ENCODE measurements around the gene CUL7. TPM values are rescaled to one million over a fixed set of nuclear protein-coding genes. Genes with fewer than 3 reads are reported as not detected.
A peak's percentile ranks its signal among the peaks of the same experiment; 100 is the strongest.

The CUL7 gene
- total and polyA plus RNA-seq, 12 donors: 4.2 to 11.2 (median 8.5) TPM

DNA sequence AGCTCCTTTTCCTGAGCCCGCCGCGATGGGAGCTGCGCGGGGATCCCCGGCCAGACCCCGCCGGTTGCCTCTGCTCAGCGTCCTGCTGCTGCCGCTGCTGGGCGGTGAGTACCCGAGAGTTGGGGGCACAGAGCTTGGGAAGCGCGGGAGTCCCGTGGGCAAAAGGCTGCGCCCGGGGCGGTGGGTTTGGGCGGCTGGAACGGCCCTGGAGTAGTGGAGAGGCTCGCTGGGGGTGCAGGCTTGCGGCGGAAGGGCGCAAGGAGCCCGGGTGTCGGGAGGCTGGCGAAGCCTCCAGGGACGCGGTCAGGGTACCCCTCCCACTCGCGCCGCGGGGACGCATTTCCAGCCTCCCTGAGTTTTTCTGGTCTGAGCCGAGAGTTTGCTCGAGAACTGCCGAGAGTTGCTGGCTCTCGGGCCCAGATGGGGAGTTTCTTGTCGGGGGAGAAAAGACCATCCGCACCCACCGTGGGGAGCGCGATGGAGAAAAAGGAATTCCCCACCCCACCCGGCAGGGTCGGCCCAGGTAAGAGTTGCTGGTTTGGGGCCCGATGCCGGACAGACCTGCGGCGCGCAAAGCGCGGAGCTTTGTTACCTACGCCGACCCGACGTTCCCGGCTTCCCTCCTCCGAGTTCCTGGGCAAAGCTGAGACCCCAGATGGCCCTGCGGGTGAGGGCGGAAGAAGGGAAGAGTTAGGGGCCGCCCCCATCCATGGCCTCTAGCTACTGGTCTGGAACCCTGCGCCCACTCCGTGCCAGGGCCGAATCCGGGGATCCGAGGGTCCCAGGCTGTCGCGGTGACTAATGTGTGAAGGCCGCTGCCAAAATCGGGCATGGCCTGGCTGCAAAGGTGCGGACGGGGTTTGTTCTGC is 23.0 kb upstream of the CUL7 start:
- DNase-seq (no peak), ATAC-seq (peak in 5 of 8 donors; percentile 13 to 41 (median 28))
- intact Hi-C loops (cut with DNase I): loop anchor here in 2 of 10 donors (5.0 to 10.0 kb wide), 2 partner anchors 58 to 494 kb away; no protein-coding TSS in a partner anchor
- peaks cover 0 to 18% (median 15%) of the 10 kb centered on the region in 7 donors for H3K27me3 ChIP-seq
- H3K27ac ChIP-seq: peak overlapping the region in 2 of 10 donors; percentile 5 to 36
- H3K36me3 ChIP-seq: peaks cover 0 to 34% (median 18%) of the 10 kb centered on the region in 9 donors
- peak overlapping the region; percentile 28 to 82 (median 58) for H3K4me3 ChIP-seq
- peaks cover 3 to 18% (median 10%) of the 10 kb centered on the region in 9 donors for H3K4me1 ChIP-seq
- no peaks in the 10 kb centered on the region for H3K9me3 ChIP-seq
- TF ChIP-seq, protein P1, sequence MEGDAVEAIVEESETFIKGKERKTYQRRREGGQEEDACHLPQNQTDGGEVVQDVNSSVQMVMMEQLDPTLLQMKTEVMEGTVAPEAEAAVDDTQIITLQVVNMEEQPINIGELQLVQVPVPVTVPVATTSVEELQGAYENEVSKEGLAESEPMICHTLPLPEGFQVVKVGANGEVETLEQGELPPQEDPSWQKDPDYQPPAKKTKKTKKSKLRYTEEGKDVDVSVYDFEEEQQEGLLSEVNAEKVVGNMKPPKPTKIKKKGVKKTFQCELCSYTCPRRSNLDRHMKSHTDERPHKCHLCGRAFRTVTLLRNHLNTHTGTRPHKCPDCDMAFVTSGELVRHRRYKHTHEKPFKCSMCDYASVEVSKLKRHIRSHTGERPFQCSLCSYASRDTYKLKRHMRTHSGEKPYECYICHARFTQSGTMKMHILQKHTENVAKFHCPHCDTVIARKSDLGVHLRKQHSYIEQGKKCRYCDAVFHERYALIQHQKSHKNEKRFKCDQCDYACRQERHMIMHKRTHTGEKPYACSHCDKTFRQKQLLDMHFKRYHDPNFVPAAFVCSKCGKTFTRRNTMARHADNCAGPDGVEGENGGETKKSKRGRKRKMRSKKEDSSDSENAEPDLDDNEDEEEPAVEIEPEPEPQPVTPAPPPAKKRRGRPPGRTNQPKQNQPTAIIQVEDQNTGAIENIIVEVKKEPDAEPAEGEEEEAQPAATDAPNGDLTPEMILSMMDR (IDR thresholded peaks at IDR 0.05): no peak
- 1 to 2% methylated on average over 70 to 72 of the region's 72 CpGs for WGBS, 2 donors

DNA sequence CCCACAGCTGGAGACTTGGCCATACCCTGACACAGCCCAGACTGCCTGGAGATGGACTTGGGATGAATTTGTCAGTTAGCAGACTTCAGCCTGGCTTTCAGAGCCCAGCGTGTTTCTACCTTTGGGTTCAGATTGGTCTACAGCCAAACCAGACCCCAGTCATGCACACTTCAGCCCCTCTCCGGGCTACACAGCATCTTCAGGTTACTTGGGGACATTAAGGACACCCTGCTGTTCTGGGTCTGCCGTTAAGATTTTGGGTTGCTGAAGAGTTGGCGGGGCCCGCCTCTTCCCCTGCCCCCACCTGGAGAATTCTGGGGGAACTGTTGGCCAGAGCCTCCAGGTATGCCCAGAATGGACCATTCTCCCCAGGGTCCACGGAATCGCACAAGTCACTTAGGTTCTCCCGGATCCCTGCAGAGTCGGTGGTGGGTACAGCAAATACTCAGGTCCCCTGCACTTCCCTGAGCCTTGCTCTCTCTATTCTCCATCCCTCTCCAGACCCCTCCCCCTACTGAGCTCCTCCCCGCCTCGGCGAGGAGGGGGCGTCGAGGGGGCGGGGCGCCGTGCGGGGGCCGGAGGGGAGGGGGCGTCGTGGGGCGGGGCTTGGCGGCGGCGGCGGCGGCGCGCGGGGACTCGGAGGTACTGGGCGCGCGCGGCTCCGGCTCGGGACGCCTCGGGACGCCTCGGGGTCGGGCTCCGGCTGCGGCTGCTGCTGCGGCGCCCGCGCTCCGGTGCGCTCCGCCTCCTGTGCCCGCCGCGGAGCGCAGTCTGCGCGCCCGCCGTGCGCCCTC is 22.2 kb upstream of the CUL7 start, which contains the start of gene PTK7:
PTK7 (plus strand) TSS at position 645 of the 794 bp plus-strand sequence. CDS start 175 bp downstream, outside the sequence.
- TF ChIP-seq, protein P1 (IDR thresholded peaks at IDR 0.05): no peak
- DNase-seq (peak in 1 of 2 donors; percentile 16), ATAC-seq (peak; percentile 42 to 70 (median 56))
- H3K9me3 ChIP-seq: no peaks in the 10 kb centered on the region
- H3K27ac ChIP-seq: peak within 1 kb of the TSS in 2 of 10 donors; percentile 5 to 36
- intact Hi-C loops (cut with DNase I): loop anchor here in 2 of 10 donors (5.0 to 10.0 kb wide), 2 partner anchors 59 to 494 kb away; no protein-coding TSS in a partner anchor
- peaks cover 3 to 18% (median 10%) of the 10 kb centered on the region in 9 donors for H3K4me1 ChIP-seq
- peaks cover 0 to 42% (median 18%) of the 10 kb centered on the region in 9 donors for H3K36me3 ChIP-seq
- peak within 1 kb of the TSS; percentile 28 to 82 (median 58) for H3K4me3 ChIP-seq
- H3K27me3 ChIP-seq: peaks cover 0 to 18% (median 15%) of the 10 kb centered on the region in 7 donors
- WGBS, 2 donors: 4% methylated on average over 50 to 59 of the region's 60 CpGs

DNA sequence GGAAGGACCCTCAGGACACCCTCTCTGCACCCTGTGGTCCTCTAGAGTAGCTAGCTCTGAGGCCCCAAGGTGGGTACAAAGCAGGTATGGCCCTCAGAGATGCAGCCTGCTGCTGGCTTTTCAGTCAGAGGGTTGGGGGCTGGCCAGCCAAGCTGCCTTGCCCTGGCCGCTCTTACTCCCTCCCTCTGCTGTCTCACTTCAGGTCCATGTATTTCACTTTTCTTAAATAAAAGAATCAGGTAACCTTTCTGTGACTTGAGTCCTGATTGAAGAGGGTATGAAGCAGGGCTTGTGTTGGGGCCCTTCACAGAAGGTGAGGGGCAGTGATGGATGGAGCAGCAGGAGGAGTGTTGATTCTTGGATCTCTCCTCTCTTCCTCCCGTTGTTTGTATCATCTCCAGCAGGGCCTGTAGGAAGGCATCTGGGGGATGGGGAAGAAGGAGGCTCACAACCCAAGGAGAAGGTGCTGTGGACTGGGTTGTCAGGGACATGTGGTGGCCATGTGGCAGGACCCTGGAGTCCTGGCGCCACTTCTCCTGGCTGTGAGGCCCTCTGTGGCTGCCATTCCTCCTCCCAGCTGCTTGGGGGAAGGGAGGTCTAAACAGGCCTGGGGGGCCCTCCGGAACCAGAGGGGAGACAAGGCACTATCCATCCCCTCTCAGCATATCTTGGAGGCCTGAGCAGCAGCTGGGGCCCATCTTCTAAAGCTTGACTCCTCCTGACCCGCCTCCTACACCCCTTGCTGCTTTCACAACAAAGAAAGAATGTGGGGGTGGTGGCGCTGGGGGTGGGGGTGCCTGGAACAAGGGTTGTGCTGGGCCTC is 21.4 kb upstream of the CUL7 start:
- H3K36me3 ChIP-seq: peaks cover 0 to 50% (median 18%) of the 10 kb centered on the region in 9 donors
- TF ChIP-seq, protein P1 (IDR thresholded peaks at IDR 0.05): no peak
- ATAC-seq: peak in 4 of 8 donors; percentile 23 to 62 (median 38)
- no peaks in the 10 kb centered on the region for H3K9me3 ChIP-seq
- intact Hi-C loops (cut with DNase I): loop anchor here in 4 of 10 donors (5.0 to 10.0 kb wide), 4 partner anchors 52 to 493 kb away; no protein-coding TSS in a partner anchor
- no peak for DNase-seq
- no peak overlapping the region for H3K4me3 ChIP-seq
- 69 to 74% methylated on average over 6 of the region's 6 CpGs for WGBS, 2 donors
- peaks cover 0 to 18% (median 15%) of the 10 kb centered on the region in 7 donors for H3K27me3 ChIP-seq
- peaks cover 3 to 18% (median 10%) of the 10 kb centered on the region in 9 donors for H3K4me1 ChIP-seq
- no peak overlapping the region for H3K27ac ChIP-seq
